ENCODE data around the gene ATN1. TPM values are rescaled to one million over a fixed set of nuclear protein-coding genes. Genes with fewer than 3 reads are reported as not detected.
A peak's percentile ranks its signal among the peaks of the same experiment; 100 is the strongest.

ATN1 gene
- total RNA-seq, 4 donors from 2014 or later = 11.5 to 31.5 (median 26.5) TPM

DNA sequence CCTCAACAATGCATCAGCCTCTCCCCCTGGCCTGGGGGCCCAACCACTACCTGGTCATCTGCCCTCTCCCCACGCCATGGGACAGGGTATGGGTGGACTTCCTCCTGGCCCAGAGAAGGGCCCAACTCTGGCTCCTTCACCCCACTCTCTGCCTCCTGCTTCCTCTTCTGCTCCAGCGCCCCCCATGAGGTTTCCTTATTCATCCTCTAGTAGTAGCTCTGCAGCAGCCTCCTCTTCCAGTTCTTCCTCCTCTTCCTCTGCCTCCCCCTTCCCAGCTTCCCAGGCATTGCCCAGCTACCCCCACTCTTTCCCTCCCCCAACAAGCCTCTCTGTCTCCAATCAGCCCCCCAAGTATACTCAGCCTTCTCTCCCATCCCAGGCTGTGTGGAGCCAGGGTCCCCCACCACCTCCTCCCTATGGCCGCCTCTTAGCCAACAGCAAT lies 8.5 kb downstream of the ATN1 start:
- no peaks in the 10 kb centered on the region for H3K9me3 ChIP-seq
- peaks cover 0 to 16% of the 10 kb centered on the region in 2 donors for H3K36me3 ChIP-seq
- no peaks in the 10 kb centered on the region for H3K27me3 ChIP-seq
- H3K27ac ChIP-seq = peak overlapping the region; percentile 91 to 97 (median 95)
- in situ Hi-C loops (cut with MboI; ENCODE audit: low sequenced_read_pairs in 4 of 4) (loop anchor here in 1 of 4 donors (25.0 kb wide), 1 partner anchor 176 kb away; the partner anchor contains the start of gene C1RL), intact Hi-C loops (cut with DNase I; ENCODE audit: low total_unique reads) (no loop called here)
- H3K4me3 ChIP-seq = no peak overlapping the region
- peaks cover 28 to 41% of the 10 kb centered on the region in 2 donors for H3K4me1 ChIP-seq
- DNase-seq (no peak), ATAC-seq (no peak)
- TF ChIP-seq, protein P1, sequence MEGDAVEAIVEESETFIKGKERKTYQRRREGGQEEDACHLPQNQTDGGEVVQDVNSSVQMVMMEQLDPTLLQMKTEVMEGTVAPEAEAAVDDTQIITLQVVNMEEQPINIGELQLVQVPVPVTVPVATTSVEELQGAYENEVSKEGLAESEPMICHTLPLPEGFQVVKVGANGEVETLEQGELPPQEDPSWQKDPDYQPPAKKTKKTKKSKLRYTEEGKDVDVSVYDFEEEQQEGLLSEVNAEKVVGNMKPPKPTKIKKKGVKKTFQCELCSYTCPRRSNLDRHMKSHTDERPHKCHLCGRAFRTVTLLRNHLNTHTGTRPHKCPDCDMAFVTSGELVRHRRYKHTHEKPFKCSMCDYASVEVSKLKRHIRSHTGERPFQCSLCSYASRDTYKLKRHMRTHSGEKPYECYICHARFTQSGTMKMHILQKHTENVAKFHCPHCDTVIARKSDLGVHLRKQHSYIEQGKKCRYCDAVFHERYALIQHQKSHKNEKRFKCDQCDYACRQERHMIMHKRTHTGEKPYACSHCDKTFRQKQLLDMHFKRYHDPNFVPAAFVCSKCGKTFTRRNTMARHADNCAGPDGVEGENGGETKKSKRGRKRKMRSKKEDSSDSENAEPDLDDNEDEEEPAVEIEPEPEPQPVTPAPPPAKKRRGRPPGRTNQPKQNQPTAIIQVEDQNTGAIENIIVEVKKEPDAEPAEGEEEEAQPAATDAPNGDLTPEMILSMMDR (IDR thresholded peaks at IDR 0.05 in 4 of 5, conservative IDR thresholded peaks at IDR 0.05 in 1 of 5) = no peak
- no peak for TF ChIP-seq POLR2A (IDR thresholded peaks at IDR 0.05)

GRCh38 chr12:6936636-6937480 lies 9.1 kb downstream of the ATN1 start:
- Histone ChIP-seq H3K9me3 (no peaks in the 10 kb centered on the region), H3K4me1 (peaks cover 28 to 41% of the 10 kb centered on the region in 2 donors), H3K36me3 (peaks cover 0 to 16% of the 10 kb centered on the region in 2 donors), H3K4me3 (peak overlapping the region; percentile 67 to 93 (median 80)), H3K27ac (peak overlapping the region; percentile 91 to 97 (median 95)), H3K27me3 (no peaks in the 10 kb centered on the region)
- ATAC-seq (peak in 1 of 2 donors; percentile 3), DNase-seq (no peak)
- in situ Hi-C loops (cut with MboI; ENCODE audit: low sequenced_read_pairs in 4 of 4) (loop anchor here in 1 of 4 donors (25.0 kb wide), 1 partner anchor 175 kb away; the partner anchor contains the start of gene C1RL), intact Hi-C loops (cut with DNase I; ENCODE audit: low total_unique reads) (no loop called here)
- TF ChIP-seq, protein P1 (IDR thresholded peaks at IDR 0.05 in 4 of 5, conservative IDR thresholded peaks at IDR 0.05 in 1 of 5) = no peak
- TF ChIP-seq POLR2A (IDR thresholded peaks at IDR 0.05) = no peak

GRCh38 chr12:6937481-6938352 lies 10.0 kb downstream of the ATN1 start:
- peak overlapping the region; percentile 67 to 93 (median 80) for H3K4me3 ChIP-seq
- H3K27ac ChIP-seq = peak overlapping the region; percentile 91 to 97 (median 95)
- TF ChIP-seq, protein P1 (IDR thresholded peaks at IDR 0.05 in 4 of 5, conservative IDR thresholded peaks at IDR 0.05 in 1 of 5) = peak; percentile 94 to 98 (median 95)
- TF ChIP-seq POLR2A (IDR thresholded peaks at IDR 0.05) = peak; percentile 64 to 69
- peaks cover 24 to 44% of the 10 kb centered on the region in 2 donors for H3K4me1 ChIP-seq
- DNase-seq (peak; percentile 91 to 93), ATAC-seq (peak; percentile 91 to 94)
- in situ Hi-C loops (cut with MboI; ENCODE audit: low sequenced_read_pairs in 4 of 4) (loop anchor here in 1 of 4 donors (25.0 kb wide), 1 partner anchor 175 kb away; the partner anchor contains the start of gene C1RL), intact Hi-C loops (cut with DNase I; ENCODE audit: low total_unique reads) (loop anchor here (1.0 kb wide), 1 partner anchor 10 kb away; the partner anchor contains the start of gene ATN1)
- H3K27me3 ChIP-seq = no peaks in the 10 kb centered on the region
- H3K36me3 ChIP-seq = peaks cover 0 to 16% of the 10 kb centered on the region in 2 donors
- no peaks in the 10 kb centered on the region for H3K9me3 ChIP-seq
